ENCODE measurements around the gene NCOR1.
"Not testable (repeated sequence)": the region's sequence is repeated elsewhere in the genome, so short reads cannot be mapped to it uniquely, and the experiment has no call there.

Gene NCOR1

GRCh38 chr17:16181581-16181980, 33.8 kb downstream of the NCOR1 start:
- no peak overlapping the region for H3K27ac ChIP-seq (ENCODE audit: low read depth, low read length)
- no peaks in the 10 kb centered on the region for H3K9me2 ChIP-seq (replicated peaks; ENCODE audit: insufficient read depth, low read length)
- peaks cover 42% of the 10 kb centered on the region for H3K79me2 ChIP-seq (ENCODE audit: insufficient read depth, low read length)
- no peaks in the 10 kb centered on the region for H3K9me3 ChIP-seq (ENCODE audit: insufficient read depth, low read length)
- H3K4me2 ChIP-seq (ENCODE audit: low read depth, low read length, poor library complexity, severe bottlenecking) = no peak overlapping the region
- peaks cover 12% of the 10 kb centered on the region; the same call in 1 of the 2 replicates for H3F3A ChIP-seq (ENCODE audit: insufficient read depth)
- no peaks in the 10 kb centered on the region for H4K20me1 ChIP-seq (ENCODE audit: low read depth, low read length)
- H3K4me3 ChIP-seq (ENCODE audit: insufficient read depth, low read length, poor library complexity, severe bottlenecking) = no peak overlapping the region
- H3K27me3 ChIP-seq (ENCODE audit: low read length) = no peaks in the 10 kb centered on the region
- no peak overlapping the region for H3K9ac ChIP-seq (ENCODE audit: low read length)
- TF ChIP-seq EZH2phosphoT487 (conservative IDR thresholded peaks at IDR 0.05; ENCODE audit: low read length) (no peak), CTCF (IDR thresholded peaks at IDR 0.05; ENCODE audit: insufficient read depth, low read length, poor library complexity, severe bottlenecking) (no peak)
- no peak overlapping the region for H2AFZ ChIP-seq (ENCODE audit: low read depth, low read length, severe bottlenecking)
- peaks cover 18% of the 10 kb centered on the region; the same call in 1 of the 2 replicates for H3K36me3 ChIP-seq (ENCODE audit: low read length)

- H3K9me2 ChIP-seq (replicated peaks; ENCODE audit: insufficient read depth, low read length) = no peaks in the 10 kb centered on the region
- no peak overlapping the region for H3K4me2 ChIP-seq (ENCODE audit: low read depth, low read length, poor library complexity, severe bottlenecking)
- H3K27ac ChIP-seq (ENCODE audit: low read depth, low read length) = no peak overlapping the region
- TF ChIP-seq CTCF (IDR thresholded peaks at IDR 0.05; ENCODE audit: insufficient read depth, low read length, poor library complexity, severe bottlenecking) (no peak), EZH2phosphoT487 (conservative IDR thresholded peaks at IDR 0.05; ENCODE audit: low read length) (no peak)
- H3F3A ChIP-seq (ENCODE audit: insufficient read depth) = no peaks in the 10 kb centered on the region
- H3K27me3 ChIP-seq (ENCODE audit: low read length) = no peaks in the 10 kb centered on the region
- H3K9ac ChIP-seq (ENCODE audit: low read length) = no peak overlapping the region
- no peak overlapping the region for H2AFZ ChIP-seq (ENCODE audit: low read depth, low read length, severe bottlenecking)
- no peaks in the 10 kb centered on the region for H4K20me1 ChIP-seq (ENCODE audit: low read depth, low read length)
- H3K79me2 ChIP-seq (ENCODE audit: insufficient read depth, low read length) = peaks cover 38% of the 10 kb centered on the region
- H3K4me3 ChIP-seq (ENCODE audit: insufficient read depth, low read length, poor library complexity, severe bottlenecking) = no peak overlapping the region
- H3K36me3 ChIP-seq (ENCODE audit: low read length) = peaks cover 3% of the 10 kb centered on the region; the same call in 1 of the 2 replicates
- no peaks in the 10 kb centered on the region for H3K9me3 ChIP-seq (ENCODE audit: insufficient read depth, low read length)
These were observed 36.5 kb downstream of the NCOR1 start for GRCh38 chr17:16178836-16179235.

GRCh38 chr17:16171613-16172012, 43.7 kb downstream of the NCOR1 start:
- H3K36me3 ChIP-seq (ENCODE audit: low read length) = 0 out of 2 replicates have a peak, but pooled peaks cover 2% of the 10 kb centered on the region
- H3K27me3 ChIP-seq (ENCODE audit: low read length) = no peaks in the 10 kb centered on the region
- no peak overlapping the region for H3K27ac ChIP-seq (ENCODE audit: low read depth, low read length)
- TF ChIP-seq CTCF (IDR thresholded peaks at IDR 0.05; ENCODE audit: insufficient read depth, low read length, poor library complexity, severe bottlenecking) (no peak), EZH2phosphoT487 (conservative IDR thresholded peaks at IDR 0.05; ENCODE audit: low read length) (no peak)
- no peak overlapping the region for H3K4me3 ChIP-seq (ENCODE audit: insufficient read depth, low read length, poor library complexity, severe bottlenecking)
- no peaks in the 10 kb centered on the region for H3K9me2 ChIP-seq (replicated peaks; ENCODE audit: insufficient read depth, low read length)
- H4K20me1 ChIP-seq (ENCODE audit: low read depth, low read length) = no peaks in the 10 kb centered on the region
- H3F3A ChIP-seq (ENCODE audit: insufficient read depth) = no peaks in the 10 kb centered on the region
- H3K4me2 ChIP-seq (ENCODE audit: low read depth, low read length, poor library complexity, severe bottlenecking) = no peak overlapping the region
- H2AFZ ChIP-seq (ENCODE audit: low read depth, low read length, severe bottlenecking) = no peak overlapping the region
- H3K9me3 ChIP-seq (ENCODE audit: insufficient read depth, low read length) = no peaks in the 10 kb centered on the region
- H3K9ac ChIP-seq (ENCODE audit: low read length) = no peak overlapping the region
- H3K79me2 ChIP-seq (ENCODE audit: insufficient read depth, low read length) = peaks cover 7% of the 10 kb centered on the region

GRCh38 chr17:16166766-16167165, 48.6 kb downstream of the NCOR1 start:
- H3K9me3 ChIP-seq (ENCODE audit: insufficient read depth, low read length); H3K4me3 ChIP-seq (ENCODE audit: insufficient read depth, low read length, poor library complexity, severe bottlenecking); H4K20me1 ChIP-seq (ENCODE audit: low read depth, low read length); H3K36me3 ChIP-seq (ENCODE audit: low read length); H2AFZ ChIP-seq (ENCODE audit: low read depth, low read length, severe bottlenecking); H3F3A ChIP-seq (ENCODE audit: insufficient read depth); H3K9ac ChIP-seq (ENCODE audit: low read length); H3K4me2 ChIP-seq (ENCODE audit: low read depth, low read length, poor library complexity, severe bottlenecking); H3K79me2 ChIP-seq (ENCODE audit: insufficient read depth, low read length); H3K27me3 ChIP-seq (ENCODE audit: low read length); H3K27ac ChIP-seq (ENCODE audit: low read depth, low read length); H3K9me2 ChIP-seq (replicated peaks; ENCODE audit: insufficient read depth, low read length): not testable (repeated sequence)
